ENCODE measurements around the gene ARHGEF6.

DNA sequence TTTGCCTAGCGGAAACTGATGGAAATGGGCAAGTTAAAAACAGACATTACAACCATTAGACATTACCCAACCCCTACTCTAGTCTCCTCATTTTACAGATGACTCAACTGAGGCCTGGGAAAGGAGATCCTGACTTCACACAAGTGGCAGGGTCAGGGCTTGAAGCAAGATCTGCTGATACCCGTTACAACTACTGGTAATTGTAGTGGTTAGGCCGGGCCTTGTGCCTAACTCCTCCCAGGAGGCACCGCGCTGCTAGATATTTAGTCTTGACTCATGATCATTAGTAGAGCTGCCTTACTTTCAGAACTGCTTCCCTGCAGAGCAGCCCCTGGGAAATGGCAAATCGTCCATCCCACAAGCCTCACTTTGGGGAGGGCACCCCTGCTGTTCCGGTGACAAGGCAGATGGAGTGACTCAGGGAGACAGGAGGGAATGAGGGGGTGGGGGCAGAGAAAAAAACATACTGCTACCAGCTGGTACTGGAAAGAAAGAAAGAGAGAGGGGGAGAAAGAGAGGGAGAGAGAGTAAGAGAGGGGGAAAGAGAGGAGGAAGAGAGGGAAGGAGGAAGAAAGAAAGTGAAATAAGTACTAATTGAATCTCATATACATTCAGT, 12.2 kb downstream of the ARHGEF6 start:
- TF ChIP-seq EZH2phosphoT487 (IDR thresholded peaks at IDR 0.05; ENCODE audit: borderline replicate concordance) (no peak), CTCF (conservative IDR thresholded peaks at IDR 0.05; ENCODE audit: low read length) (no peak)

All from Loucy (cell line).